Epidermal melanocyte (primary cell): Measurements from ENCODE around the gene BBS9.
"Not testable (repeated sequence)": the region's sequence is repeated elsewhere in the genome, so short reads cannot be mapped to it uniquely, and the experiment has no call there.

ENCODE experiments used
- DNase-seq: peaks from one replicate; pipeline ENCODE4 v3.0.0; 2011; ENCODE audit warnings: low spot score; ENCODE audit not compliant: insufficient read length

Gene BBS9

GRCh38 chr7:33276325-33276724 is 147.0 kb downstream of the BBS9 start:
- DNase-seq, result no peak

- DNase-seq, result no peak
Measured at GRCh38 chr7:33276729-33277128, 147.4 kb downstream of the BBS9 start.

DNA sequence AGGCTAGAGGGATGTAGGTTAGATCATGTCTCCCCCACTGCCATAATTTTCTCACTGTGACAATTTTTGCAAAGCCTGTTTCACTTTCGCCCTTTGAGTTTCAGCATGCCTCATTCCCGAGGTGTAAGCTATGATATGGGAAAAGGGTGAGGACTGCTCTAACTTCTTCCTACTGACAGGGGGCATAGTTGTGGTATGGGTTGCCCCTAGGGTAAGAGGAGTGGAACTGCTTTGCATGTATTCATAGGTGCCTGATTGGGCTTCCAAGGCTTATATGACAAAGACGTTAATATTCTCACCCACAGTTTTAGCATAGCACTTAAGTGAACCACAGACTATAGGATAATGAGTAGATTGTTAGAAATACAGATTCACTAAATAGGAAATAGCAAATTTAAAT is 148.7 kb downstream of the BBS9 start:
- DNase-seq, result no peak

DNA sequence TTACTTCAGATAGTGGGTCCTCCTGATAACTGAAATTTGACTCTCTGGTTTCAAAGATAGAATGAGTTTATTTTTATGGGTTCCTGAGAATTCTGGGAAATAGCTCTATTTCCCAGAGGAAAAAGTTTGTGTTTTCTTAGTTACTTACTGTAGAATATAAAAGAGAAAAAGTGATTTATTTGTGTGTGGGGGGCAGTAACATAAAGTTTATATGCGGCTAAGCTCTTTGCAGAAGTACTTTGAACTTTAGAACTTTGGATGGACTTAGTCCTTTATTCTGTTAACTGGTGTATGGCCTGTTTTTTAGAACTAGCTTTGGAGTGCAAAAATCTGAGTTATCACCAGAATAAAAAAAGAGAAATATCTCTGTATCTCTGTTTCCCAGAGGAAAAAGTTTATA is 157.1 kb downstream of the BBS9 start:
- DNase-seq, result no peak

- DNase-seq, result no peak
Measured at GRCh38 chr7:33287738-33288137, 158.4 kb downstream of the BBS9 start.

DNA sequence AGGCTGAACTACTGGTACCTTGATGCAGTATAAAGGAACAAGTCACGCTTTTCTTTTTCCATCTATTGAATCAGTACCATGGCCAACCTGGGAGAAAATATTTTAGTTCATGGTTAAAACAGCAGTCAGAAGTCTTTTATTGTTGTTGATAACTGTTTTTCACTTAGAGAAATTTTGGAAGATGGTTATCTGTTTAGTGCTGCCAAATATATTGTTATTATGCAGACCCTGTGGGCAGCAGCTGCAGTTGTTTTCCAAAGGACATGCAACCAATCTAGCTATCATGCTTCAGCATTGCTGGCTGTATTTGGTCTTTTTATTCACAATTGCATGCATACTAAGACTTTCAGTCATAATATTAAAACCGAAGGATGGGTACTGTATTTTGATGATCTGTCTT is 169.5 kb downstream of the BBS9 start:
- DNase-seq, result no peak

- no peak for DNase-seq
Measured at GRCh38 chr7:33299425-33299824, 170.1 kb downstream of the BBS9 start.

DNA sequence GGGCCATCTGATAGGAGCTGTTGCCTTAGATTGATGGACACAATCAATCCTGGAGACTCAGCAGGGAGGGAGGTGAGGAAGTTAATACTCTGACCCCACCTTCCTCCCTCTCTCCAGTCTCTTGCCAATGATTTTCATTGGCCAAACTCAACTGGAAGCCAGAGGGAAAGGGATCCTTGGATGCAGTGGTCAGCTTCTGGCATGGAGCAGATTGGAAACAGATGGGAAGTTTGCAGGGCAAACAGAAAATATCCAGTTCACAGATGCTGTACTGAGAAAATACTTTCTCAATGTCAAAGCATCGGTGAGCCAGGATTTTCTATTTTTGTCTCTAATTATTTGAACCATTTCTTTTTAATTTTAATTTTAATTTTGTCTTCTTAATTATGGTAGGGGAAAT is 170.8 kb downstream of the BBS9 start:
- DNase-seq, result no peak

DNA sequence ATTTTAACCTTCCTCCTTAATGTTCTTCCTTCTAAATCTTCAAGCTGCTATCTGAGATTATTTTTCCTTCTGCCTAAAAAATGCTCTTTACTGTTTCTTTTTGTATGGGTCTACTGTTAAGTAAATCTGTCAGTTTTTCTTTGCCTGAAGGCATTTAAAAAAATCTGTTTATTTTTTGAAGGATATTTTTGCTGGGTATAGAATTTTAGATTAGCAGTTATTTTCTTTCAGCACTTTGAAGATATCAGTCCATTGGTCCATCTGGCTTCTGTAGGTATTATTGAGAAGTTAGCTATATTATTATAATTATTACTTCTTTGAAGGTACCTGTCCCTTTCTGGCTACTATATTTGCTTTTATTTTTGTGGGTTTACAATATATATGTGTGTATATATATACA is 171.4 kb downstream of the BBS9 start:
- no peak for DNase-seq

DNA sequence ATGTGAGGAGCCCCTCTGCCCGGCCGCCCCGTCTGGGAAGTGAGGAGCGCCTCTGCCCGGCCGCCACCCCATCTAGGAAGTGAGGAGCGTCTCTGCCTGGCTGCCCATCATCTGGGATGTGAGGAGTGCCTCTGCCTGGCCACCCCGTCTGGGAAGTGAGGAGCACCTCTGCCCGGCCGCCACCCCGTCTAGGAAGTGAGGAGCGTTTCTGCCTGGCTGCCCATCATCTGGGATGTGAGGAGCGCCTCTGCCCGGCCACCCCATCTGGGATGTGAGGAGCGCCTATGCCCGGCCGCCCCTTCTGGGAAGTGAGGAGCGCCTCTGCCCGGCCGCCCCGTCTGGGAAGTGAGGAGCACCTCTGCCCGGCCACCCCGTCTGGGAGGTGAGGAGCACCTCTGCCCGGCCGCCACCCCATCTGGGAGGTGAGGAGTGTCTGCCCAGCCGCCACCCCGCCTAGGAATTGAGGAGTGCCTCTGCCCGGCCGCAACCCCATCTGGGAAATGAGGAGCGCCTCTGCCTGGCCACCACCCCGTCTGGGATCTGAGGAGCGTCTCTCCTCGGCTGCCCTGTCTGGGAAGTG is 174.7 kb downstream of the BBS9 start:
- not testable (repeated sequence) for DNase-seq

- DNase-seq, result no peak
Measured at GRCh38 chr7:33307205-33307604, 177.8 kb downstream of the BBS9 start.

GRCh38 chr7:33310546-33310945 is 181.2 kb downstream of the BBS9 start:
- no peak for DNase-seq

- no peak for DNase-seq
Measured at GRCh38 chr7:33325754-33326484, 196.6 kb downstream of the BBS9 start.

- no peak for DNase-seq
Measured at GRCh38 chr7:33326485-33326848, 197.1 kb downstream of the BBS9 start.

DNA sequence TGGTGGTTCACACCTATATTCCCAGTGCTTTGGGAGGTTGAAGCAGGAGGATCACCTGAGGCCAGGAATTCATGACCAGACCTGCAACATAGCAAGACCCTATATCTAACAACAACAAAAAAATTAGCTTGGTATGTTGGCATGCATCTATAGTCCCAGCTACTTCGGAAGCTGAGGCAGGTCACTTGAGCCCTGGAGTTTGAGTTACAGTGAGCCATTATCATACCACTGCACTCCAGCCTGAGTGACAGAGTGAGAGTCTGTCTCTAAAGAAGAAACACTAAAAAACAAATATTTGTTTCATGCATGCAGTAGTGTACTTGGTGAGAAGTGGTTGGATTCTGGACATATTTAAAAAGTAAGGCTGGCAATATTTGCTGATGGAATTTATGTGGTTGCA is 198.1 kb downstream of the BBS9 start:
- DNase-seq, result no peak

GRCh38 chr7:33334349-33334748 is 205.0 kb downstream of the BBS9 start:
- no peak for DNase-seq

DNA sequence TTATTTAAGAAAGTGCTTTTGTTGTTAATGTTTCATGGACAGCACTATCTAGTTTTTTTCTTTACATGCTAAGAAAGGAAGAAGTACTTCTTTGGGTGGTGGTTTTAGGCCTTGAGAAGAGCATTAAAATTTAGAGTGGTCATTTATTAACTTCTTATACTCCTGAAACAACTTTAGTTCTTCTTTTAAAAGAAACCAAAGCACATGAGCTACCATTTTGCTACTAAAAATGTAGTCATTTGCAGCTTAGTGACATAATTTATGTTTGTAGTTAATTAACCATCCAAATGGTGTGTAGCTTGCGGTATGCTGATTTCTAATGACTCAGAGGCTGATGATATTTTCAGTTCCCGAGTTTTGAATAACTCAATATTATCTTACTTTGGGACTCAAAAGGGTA is 207.5 kb downstream of the BBS9 start:
- no peak for DNase-seq

DNA sequence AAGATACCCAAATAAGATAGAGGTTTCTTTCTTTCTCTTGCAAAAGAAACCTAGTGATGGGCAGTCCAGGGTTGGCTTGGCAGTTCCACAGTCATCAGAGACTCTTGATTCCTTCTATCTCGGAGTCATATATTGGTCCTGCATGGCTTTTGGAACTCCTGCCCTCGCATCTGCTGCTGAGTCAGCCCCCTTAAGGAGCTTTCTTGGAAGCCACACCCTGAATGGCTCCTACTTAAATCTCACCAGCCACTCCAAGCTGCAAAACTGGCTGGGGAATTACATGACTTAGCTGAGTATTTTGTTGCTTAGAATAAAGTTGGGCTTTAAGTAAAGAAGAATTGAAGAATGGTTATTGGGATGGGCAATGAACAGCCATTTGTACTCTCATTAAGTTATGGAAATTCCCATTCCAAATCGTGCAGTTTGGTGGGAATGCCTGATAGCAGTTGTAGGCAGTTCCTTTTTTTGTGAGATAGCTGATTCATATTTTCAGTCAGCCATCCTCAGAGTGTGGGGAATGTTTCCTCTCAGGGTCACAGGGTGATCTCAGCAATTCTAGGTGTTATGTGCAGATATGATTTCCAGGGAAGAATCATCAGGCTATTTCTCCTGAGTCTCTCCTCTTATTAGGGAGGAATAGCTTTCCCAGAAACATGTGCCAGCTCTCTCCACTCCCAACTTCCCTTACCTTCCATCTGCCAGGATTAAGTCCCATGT is 209.9 kb downstream of the BBS9 start:
- no peak for DNase-seq

- no peak for DNase-seq
Measured at GRCh38 chr7:33346055-33346454, 216.7 kb downstream of the BBS9 start.

- no peak for DNase-seq
Measured at GRCh38 chr7:33350577-33350976, 221.2 kb downstream of the BBS9 start.

- no peak for DNase-seq
Measured at GRCh38 chr7:33351709-33352108, 222.3 kb downstream of the BBS9 start.

- DNase-seq, result no peak
Measured at GRCh38 chr7:33354201-33354600, 224.8 kb downstream of the BBS9 start.

- no peak for DNase-seq
Measured at GRCh38 chr7:33355386-33355785, 226.0 kb downstream of the BBS9 start.
